CD14-positive monocyte (primary cell): ENCODE results near the gene TRAPPC3. TPM values are rescaled to one million over a fixed set of nuclear protein-coding genes. Genes with fewer than 3 reads are reported as not detected.

ENCODE experiments used
- DNase-seq, 3 donors: peaks; one replicate each; pipeline ENCODE4 v3.0.0-alpha.2; 2011 to 2022
- H2AFZ ChIP-seq: 2 replicates; pipeline ENCODE4 v1.6.0; 2012; ENCODE audit warnings: mild to moderate bottlenecking, low read depth, low read length, inconsistent platforms; ENCODE audit not compliant: insufficient read depth, poor library complexity, severe bottlenecking
- H3K27ac ChIP-seq, 2 donors: 1 replicate in 1 of 2; 2 replicates in 1 of 2; pipeline ENCODE4 v1.5.1; 2012 to 2013; ENCODE audit warnings: low read length in 2 of 2, control low read depth in 1 of 2, inconsistent platforms in 1 of 2, low read depth in 1 of 2, mild to moderate bottlenecking in 1 of 2
- H3K27me3 ChIP-seq, 2 donors: one replicate each; pipeline versions ENCODE4 v1.6.0 to v1.6.1; 2011 to 2013; ENCODE audit warnings: low read length in 2 of 2; ENCODE audit not compliant: control insufficient read depth in 2 of 2, insufficient read depth in 2 of 2
- H3K36me3 ChIP-seq, 2 donors: replicated peaks in 1 of 2; 1 replicate in 1 of 2; 2 replicates in 1 of 2; pipeline versions ENCODE4 v1.5.1 to v1.6.1; 2012 to 2013; ENCODE audit warnings: low read length in 2 of 2, control low read depth in 1 of 2, inconsistent platforms in 1 of 2, mild to moderate bottlenecking in 1 of 2; ENCODE audit not compliant: insufficient read depth in 2 of 2, control insufficient read depth in 1 of 2
- H3K4me1 ChIP-seq, 2 donors: 1 replicate in 1 of 2; 2 replicates in 1 of 2; pipeline versions ENCODE4 v1.5.1 to v1.6.1; 2012 to 2013; ENCODE audit warnings: low read length in 2 of 2, control low read depth in 1 of 2, inconsistent platforms in 1 of 2, mild to moderate bottlenecking in 1 of 2, moderate library complexity in 1 of 2; ENCODE audit not compliant: insufficient read depth in 2 of 2, control insufficient read depth in 1 of 2
- H3K4me2 ChIP-seq: replicated peaks from 2 replicates; pipeline ENCODE3; 2012; ENCODE audit warnings: low read length, moderate library complexity, mild to moderate bottlenecking; ENCODE audit not compliant: poor library complexity, severe bottlenecking; ENCODE audit errors: extremely low read depth
- H3K4me3 ChIP-seq, 3 experiments: fragments of 200-600 bp in 1 of 3; sonication (generic) in 1 of 3; replicated peaks in 1 of 3; 1 replicate in 2 of 3; 2 replicates in 1 of 3; pipeline ENCODE4 v1.5.1; 2011 to 2013; ENCODE audit warnings: low read length in 3 of 3, mild to moderate bottlenecking in 3 of 3, control low read depth in 2 of 3, low read depth in 2 of 3, inconsistent platforms in 1 of 3, moderate library complexity in 1 of 3
- H3K79me2 ChIP-seq: 2 replicates; pipeline ENCODE4 v1.6.0; 2012; ENCODE audit warnings: mild to moderate bottlenecking, control low read depth, inconsistent platforms, low read length, moderate library complexity; ENCODE audit not compliant: insufficient read depth
- H3K9ac ChIP-seq: 2 replicates; pipeline ENCODE4 v1.6.0; 2017; ENCODE audit warnings: low read length, mild to moderate bottlenecking; ENCODE audit not compliant: insufficient read depth, poor library complexity, severe bottlenecking
- H3K9me3 ChIP-seq, 2 donors: replicated peaks in 1 of 2; 1 replicate in 1 of 2; 2 replicates in 1 of 2; pipeline versions ENCODE4 v1.5.1 to v1.6.1; 2012 to 2013; ENCODE audit warnings: low read length in 2 of 2, control low read depth in 1 of 2; ENCODE audit not compliant: control insufficient read depth in 1 of 2, insufficient read depth in 1 of 2
- H4K20me1 ChIP-seq: 2 replicates; pipeline ENCODE4 v1.6.0; 2012; ENCODE audit warnings: mild to moderate bottlenecking, low read length, control low read depth, moderate library complexity; ENCODE audit not compliant: insufficient read depth
- H3K27ac Mint-ChIP-seq, 7 donors: one replicate each; pipeline ENCODE4 v1.8.0; 2020; ENCODE audit warnings: mild to moderate bottlenecking in 7 of 7, mixed read lengths in 7 of 7, moderate library complexity in 6 of 7, inconsistent platforms in 2 of 7
- H3K27me3 Mint-ChIP-seq, 3 donors: one replicate each; pipeline ENCODE4 v1.8.0; 2021 to 2022; ENCODE audit warnings: low read depth in 3 of 3, mild to moderate bottlenecking in 3 of 3, mixed read lengths in 3 of 3, moderate library complexity in 3 of 3, inconsistent platforms in 1 of 3
- H3K36me3 Mint-ChIP-seq, 2 donors: one replicate each; pipeline ENCODE4 v1.8.0; 2020; ENCODE audit warnings: mixed read lengths in 2 of 2, inconsistent platforms in 1 of 2, mild to moderate bottlenecking in 1 of 2
- H3K4me1 Mint-ChIP-seq: one replicate; pipeline ENCODE4 v1.8.0; 2020; ENCODE audit warnings: mild to moderate bottlenecking, mixed read lengths
- H3K4me3 Mint-ChIP-seq, 2 donors: one replicate each; pipeline ENCODE4 v1.8.0; 2020; ENCODE audit warnings: mild to moderate bottlenecking in 2 of 2, mixed read lengths in 2 of 2, moderate library complexity in 1 of 2
- H3K9me3 Mint-ChIP-seq, 7 donors: one replicate each; pipeline ENCODE4 v1.8.0; 2020 to 2022; ENCODE audit warnings: mixed read lengths in 7 of 7, mild to moderate bottlenecking in 6 of 7, moderate library complexity in 6 of 7, inconsistent platforms in 2 of 7
- CTCF ChIP-seq: fragments of 200-600 bp; IDR thresholded peaks from one replicate; pipeline ENCODE4 v1.8.0; 2022; ENCODE audit warnings: antibody characterized with exemption, mild to moderate bottlenecking
- WGBS: methylation state at CpG from one replicate; pipeline ENCODE4 v1.1.5; 2013; ENCODE audit warnings: missing lambda C conversion rate; ENCODE audit not compliant: insufficient coverage; 5-methylcytosine and 5-hydroxymethylcytosine counted together
- intact Hi-C, 2 donors: fragments of 100-400 bp; cut with micrococcal nuclease; formaldehyde crosslinking; loops; one replicate each; pipeline versions ENCODE4 v1.15.0 to v1.15.1; 2023
- polyA plus RNA-seq, 3 donors: library from polyadenylated mRNA; depleted of rRNA in 1 of 3; unstranded in 2 of 3; stranded (reverse) in 1 of 3; fragments of 300-500 nt in 2 of 3; fragments of >200 nt in 1 of 3; fragmentation: Illumina TruSeq in 2 of 3; gene quantifications; 1 replicate in 2 of 3; 2 replicates in 1 of 3; pipeline ENCODE4 v1.2.3, GENCODE V29; 2012 to 2021

The TRAPPC3 gene
- polyA plus RNA-seq, 3 donors = 61.1 to 136 (median 125) TPM

- H3K36me3 Mint-ChIP-seq = peaks cover 5 to 9% of the 10 kb centered on the region in 2 donors
- peaks cover 67% of the 10 kb centered on the region for H3K4me1 Mint-ChIP-seq
- H3K4me2 ChIP-seq = peak overlapping the region; percentile 90
- peak overlapping the region; percentile 51 for H2AFZ ChIP-seq
- no peak for DNase-seq
- peaks cover 6 to 15% (median 10%) of the 10 kb centered on the region in 3 donors for H3K27me3 Mint-ChIP-seq
- peak overlapping the region in 2 of 3 experiments; percentile 15 to 76 for H3K4me3 ChIP-seq
- peak overlapping the region; percentile 77 to 85 for H3K4me3 Mint-ChIP-seq
- H3K27me3 ChIP-seq = no peaks in the 10 kb centered on the region
- intact Hi-C loops = no loop called here
- H4K20me1 ChIP-seq = no peaks in the 10 kb centered on the region
- peak overlapping the region; percentile 12 for H3K9ac ChIP-seq
- WGBS = 16% methylated on average over 33 of the region's 42 CpGs
- no peak overlapping the region for H3K27ac ChIP-seq
- no peaks in the 10 kb centered on the region for H3K36me3 ChIP-seq
- no peaks in the 10 kb centered on the region for H3K9me3 Mint-ChIP-seq
- peaks cover 66 to 78% of the 10 kb centered on the region in 2 donors for H3K4me1 ChIP-seq
- peaks cover 14% of the 10 kb centered on the region for H3K79me2 ChIP-seq
- H3K9me3 ChIP-seq = no peaks in the 10 kb centered on the region
- TF ChIP-seq CTCF = no peak
- peak overlapping the region in 5 of 7 donors; percentile 30 to 95 (median 92) for H3K27ac Mint-ChIP-seq
Observed at GRCh38 chr1:36124404-36125128, 24.7 kb downstream of the TRAPPC3 start.

- peak overlapping the region; percentile 77 to 85 for H3K4me3 Mint-ChIP-seq
- H3K27ac ChIP-seq = peak overlapping the region; percentile 88 to 91
- peaks cover 75% of the 10 kb centered on the region for H3K4me1 Mint-ChIP-seq
- peak overlapping the region; percentile 65 for H3K9ac ChIP-seq
- H3K4me2 ChIP-seq = peak overlapping the region; percentile 90
- H2AFZ ChIP-seq = peak overlapping the region; percentile 87
- H3K36me3 ChIP-seq = no peaks in the 10 kb centered on the region
- H3K36me3 Mint-ChIP-seq = peaks cover 5 to 9% of the 10 kb centered on the region in 2 donors
- H3K27ac Mint-ChIP-seq = peak overlapping the region; percentile 92 to 96 (median 95)
- H3K9me3 Mint-ChIP-seq = no peaks in the 10 kb centered on the region
- intact Hi-C loops = no loop called here
- peaks cover 6 to 15% (median 10%) of the 10 kb centered on the region in 3 donors for H3K27me3 Mint-ChIP-seq
- 0% methylated on average over 7 of the region's 8 CpGs for WGBS
- peaks cover 14% of the 10 kb centered on the region for H3K79me2 ChIP-seq
- H3K4me3 ChIP-seq = peak overlapping the region; percentile 23 to 76 (median 28)
- no peaks in the 10 kb centered on the region for H3K27me3 ChIP-seq
- H4K20me1 ChIP-seq = no peaks in the 10 kb centered on the region
- DNase-seq = peak; percentile 83 to 87 (median 87)
- no peaks in the 10 kb centered on the region for H3K9me3 ChIP-seq
- H3K4me1 ChIP-seq = peaks cover 69 to 85% of the 10 kb centered on the region in 2 donors
- TF ChIP-seq CTCF = no peak
Observed at GRCh38 chr1:36123356-36123755, 25.9 kb downstream of the TRAPPC3 start.
